ENCODE results near the gene TCEA2.
A peak's percentile ranks its signal among the peaks of the same experiment; 100 is the strongest.

Gene TCEA2

DNA sequence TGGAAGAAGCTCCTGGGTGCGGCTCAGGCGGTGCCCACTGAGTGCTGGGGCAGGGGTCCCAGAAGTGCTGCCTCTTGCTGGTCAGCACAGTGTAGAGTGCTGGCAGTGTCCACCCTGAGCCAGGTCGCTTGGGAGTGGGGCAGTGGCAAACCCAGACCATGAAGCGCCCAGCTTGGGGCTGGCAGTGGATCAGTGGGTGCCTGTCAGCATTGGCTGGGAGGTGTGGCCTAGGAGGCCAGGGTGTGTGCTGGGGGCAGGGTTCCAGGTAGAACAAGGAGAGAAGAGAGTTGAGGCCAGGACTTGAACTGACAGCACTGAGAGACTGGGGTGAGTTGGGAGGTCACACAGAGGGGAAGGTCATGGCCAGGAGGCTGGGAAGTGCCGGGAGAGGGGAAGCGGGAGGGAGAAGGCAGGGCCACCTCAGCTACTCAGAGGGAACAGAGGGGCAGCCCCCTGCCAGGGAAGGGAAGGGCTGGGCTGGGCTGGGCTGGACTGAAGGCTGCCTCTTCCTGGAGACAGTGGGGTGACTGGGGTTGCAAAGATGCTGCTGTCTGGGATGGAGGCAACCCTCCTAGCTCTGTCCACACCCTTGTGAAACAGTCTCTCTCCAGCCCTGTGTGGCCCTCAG is 4.1 kb downstream of the TCEA2 start:
- no peak for DNase-seq

DNA sequence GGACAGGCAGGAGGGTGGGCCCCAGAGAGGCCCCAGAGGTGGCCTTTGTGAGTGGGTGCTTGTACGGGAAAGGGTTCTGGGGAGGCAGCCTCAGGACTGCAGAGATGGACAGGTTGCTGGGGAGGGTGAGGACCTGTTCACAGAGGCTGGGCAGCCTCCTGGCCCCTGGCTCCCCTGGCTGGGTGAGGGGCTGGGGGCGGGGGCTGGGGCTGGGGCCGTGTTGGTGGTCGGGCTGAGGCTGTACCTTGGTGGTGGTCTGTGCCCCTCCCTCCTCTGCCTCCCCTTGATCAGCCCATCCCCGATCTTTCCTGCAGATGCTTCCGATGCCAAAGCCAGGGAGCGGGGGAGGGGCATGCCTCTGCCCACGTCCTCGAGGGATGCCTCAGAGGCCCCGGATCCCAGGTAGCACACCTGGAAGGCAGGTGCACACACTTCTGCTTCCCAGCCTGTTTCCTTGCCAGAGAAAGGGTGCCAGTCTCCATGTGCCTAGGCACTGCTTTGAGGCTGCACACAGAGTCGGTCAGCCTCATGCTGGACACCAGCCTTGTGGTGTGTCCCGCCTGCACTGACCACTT is 4.8 kb downstream of the TCEA2 start:
- DNase-seq, result no peak

DNA sequence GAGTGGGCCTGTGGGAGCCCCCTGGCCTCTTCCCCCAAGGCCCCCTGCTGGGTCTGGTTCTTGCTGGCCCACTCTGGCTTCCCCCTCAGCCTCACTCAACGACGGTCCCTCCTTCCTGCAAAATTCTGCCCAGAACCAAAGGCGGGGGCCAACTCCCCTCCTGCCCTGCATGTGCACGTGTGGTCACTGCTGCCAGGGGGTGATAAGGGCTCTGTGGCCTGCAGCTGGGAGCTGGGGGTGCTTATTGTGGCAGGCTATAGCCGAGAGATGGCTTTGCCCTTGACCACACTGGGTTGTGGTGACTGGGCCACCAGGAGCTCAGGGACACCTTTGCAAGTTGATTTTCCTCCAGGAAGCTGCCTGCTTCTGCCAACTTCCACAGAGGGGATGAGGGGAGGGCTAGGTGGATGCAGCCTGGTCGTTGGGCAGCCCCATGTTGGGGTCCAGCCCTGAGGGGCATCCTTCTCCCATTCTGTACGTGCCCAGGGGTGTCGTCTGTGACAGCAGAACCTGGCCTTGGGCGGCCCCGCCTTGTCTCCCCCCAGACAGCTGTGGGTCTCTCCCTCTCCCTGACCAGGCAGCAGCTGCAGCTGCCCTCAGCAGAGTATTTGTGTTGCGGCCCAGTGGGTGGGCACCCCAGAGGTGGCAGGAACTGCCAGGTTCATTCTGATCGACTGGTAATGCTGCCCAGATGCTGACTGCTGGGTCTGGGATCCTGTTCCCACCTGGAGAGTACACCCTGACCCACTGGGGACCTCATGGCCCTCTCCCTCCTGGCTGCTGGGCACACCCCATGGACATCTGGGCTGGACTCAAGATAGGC is 5.6 kb downstream of the TCEA2 start:
- no peak for DNase-seq

DNA sequence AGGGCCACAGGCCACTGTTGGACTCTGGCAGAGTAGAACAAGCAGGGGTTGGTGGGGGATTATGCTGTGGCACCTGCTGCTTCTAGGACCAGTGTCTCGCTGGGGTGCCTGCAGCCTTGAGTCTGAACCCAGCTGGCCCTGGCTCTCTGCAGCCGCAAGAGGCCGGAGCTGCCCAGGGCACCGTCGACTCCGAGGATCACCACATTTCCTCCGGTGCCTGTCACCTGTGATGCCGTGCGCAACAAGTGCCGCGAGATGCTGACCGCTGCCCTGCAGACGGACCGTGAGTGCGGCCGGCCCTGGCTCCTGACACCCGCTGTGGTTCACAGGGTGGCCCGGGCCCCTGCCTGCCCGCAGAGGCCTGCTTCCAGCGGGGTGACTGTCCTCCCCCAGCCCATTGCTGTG is 6.2 kb downstream of the TCEA2 start:
- DNase-seq, result no peak

DNA sequence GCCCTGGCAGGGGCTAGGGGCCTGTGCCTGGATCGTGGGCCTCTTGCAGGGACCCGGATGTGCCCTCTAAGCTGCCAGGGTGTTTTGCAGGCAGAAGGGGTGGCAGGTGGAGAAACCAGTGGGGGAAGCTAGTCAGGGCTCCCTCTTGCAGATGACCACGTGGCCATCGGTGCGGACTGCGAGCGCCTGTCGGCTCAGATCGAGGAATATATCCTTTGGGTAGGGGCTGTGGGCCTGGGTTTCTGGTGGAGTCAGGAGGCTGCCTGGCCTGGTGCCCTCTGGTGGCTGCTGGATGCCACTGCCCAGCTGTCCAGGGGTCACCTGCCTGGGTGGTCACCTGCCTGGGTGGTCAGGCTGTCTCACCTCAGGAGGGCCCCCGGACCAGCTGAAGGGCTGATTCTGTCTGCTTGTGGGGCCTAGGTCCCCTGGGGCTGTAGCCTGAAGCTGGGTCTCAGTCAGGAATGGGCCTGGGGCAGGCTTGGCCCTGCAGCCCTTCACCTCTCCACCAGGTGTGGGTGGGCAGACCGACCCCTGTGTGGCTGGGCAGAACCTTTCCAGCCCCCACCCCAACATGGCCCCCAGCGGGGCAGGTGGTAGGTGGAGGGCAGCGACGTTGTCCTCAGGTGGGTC is 6.7 kb downstream of the TCEA2 start:
- no peak for DNase-seq

DNA sequence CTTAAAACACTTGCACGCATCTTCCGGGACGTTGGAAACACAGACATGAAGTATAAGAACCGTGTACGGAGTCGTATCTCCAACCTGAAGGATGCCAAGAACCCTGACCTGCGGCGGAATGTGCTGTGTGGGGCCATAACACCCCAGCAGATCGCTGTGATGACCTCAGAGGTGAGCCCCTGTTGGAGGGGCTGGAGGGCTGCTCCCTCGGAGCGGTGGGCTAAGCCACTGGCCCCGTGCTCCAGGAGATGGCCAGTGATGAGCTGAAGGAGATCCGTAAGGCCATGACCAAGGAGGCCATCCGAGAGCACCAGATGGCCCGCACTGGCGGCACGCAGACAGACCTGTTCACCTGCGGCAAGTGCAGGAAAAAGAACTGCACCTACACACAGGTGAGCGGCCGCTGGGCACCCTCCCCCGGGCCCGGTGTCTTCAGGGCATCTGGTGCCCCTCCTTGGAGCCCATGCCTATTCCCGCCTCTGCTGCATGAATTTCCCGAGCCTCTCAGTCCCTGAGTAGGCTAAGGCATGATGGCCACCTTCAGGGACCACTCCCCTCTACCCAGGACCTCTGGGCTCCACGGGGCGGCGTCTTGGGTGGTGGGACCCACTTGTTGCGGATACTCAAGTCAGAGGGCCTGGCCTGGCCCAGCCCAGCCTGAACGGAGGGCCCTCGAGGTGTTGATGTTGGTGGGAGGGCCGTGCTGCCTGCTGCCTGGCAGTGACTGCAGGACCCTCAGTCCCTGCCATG is 7.4 kb downstream of the TCEA2 start:
- DNase-seq, result no peak

DNA sequence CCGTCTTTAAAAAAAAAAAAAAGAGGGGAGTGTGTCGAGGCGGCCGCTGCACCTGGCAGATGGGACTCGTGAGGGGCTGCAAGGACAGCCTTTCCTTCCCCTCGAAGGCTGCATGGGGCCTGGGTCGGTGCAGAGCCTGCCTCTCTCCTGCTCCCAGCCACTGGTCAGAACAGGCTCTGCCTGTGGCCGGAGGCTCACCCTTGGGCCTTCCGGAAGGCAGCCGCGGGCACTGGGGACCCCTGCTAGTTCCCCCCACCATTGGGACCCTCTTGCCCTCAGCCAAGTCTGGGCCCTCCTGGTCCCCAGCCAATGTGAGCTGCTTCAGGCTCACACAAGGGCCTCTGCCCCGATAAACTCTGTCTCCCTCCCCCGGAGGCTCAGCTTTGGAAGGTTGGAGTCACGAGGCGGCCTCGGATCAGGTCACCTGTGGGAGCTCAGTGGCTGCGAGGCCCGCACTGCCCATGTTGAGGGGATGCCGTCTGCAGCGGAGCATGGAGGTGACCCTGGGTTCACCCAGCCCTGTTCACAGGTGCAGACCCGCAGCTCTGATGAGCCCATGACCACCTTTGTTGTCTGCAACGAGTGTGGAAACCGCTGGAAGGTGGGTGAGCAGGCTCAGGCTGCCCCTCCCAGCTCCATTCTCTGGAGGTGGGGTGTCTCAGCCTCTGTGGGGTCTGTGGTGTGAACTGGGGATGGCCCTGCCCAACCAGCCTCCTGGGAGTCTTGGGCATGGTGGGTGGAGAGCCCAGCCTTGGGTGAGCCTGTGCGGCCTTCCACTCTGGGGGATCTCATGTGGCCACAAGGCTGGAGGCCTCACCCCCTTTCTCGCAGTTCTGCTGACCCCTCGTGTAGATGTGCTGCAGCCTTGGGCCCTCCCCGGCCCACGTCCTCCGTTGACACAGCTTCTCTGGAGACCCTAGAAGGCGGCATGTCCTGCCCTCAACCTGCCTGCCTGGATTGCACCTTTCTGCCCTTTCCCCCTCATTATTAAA is 8.6 kb downstream of the TCEA2 start:
- no peak for DNase-seq

DNA sequence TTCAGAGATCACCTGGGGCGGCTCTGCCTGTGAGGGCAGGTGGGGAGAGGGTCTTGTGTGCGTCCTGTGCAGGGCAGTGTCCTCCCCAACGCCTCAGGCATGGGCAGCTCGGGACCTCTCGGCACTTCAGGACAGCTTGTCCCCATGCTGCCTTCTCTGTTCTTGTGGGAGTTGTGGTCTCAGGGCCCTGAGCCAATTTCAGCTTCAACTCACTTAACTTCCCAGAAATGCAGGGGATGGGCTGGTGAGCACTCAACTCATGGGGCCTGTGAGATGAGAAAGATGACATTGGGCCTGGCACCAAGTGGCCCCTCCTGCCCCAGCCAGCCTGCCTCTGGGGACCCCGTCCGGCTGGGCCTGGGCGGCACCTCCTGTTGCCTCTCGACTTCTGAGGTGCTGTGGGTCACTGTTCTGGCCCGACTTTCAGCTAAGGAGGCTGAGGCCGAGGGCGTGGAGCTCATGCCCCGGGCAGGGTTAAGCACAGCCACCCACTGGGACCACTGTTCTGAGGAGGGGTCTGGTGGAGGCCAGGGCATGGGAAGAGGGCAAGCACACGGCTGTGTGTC is 9.6 kb downstream of the TCEA2 start:
- DNase-seq, result no peak

DNA sequence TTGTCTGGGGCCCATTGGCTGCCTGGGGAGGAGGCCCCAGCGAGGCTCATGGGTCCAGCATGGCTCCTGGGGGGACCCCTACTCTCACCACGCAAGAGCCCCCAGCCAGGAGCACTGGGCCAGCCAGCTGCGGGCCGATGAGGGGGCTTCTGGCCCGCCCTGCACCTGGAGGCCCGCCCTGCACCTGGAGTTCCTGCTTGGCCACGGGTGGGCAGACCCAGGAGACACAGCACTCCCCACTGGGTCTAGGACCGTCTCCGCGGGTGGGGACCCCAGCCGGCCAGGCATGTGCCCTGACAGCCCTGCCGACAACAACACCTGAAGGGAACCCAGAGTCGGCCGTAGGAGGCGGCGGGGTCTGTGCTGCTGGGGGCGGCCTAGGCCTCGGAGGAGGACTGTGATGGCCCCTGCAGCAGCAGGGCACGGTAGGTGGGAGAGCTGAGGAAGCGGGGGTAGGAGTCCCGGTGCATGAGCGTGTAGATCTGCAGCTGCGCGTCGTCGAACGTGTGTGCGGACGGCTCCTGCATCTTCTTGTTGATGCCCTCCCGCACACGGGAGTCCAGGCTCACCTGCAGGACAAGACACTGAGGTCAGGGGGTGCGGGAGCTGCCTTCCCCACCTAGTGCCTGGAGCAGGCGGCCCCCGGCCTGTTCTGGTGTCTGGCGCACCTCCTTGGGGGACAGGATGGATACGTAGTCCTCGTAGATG is 10.6 kb downstream of the TCEA2 start:
- no peak for DNase-seq

DNA sequence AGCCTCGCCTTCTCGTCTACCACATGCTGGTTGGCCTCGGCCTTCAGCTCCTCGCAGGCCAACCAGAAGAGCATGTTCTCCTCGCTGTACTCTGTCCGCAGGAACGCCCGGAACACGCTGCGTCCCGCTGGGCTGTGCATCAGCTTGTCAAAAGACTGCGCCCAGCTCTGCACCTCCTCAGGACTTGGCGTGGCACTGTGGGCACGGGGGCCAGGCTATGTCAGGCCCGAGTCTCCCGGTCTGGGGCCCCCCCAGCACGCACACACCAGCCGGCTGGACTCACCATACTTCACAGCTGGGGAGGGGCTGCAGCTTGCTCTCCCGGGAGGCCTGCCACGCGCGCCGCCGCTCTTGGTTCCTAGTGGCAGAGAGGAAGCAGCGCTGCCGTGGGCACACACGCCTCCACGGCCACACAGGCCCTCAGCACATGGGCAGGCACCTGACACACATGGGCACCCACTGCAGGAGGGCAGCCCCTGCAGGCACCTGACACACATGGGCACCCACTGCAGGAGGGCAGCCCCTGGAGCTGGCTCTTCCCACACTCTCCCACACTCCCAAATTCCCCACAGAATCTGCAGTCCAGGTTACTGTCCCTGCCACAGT is 11.3 kb downstream of the TCEA2 start:
- no peak for DNase-seq

DNA sequence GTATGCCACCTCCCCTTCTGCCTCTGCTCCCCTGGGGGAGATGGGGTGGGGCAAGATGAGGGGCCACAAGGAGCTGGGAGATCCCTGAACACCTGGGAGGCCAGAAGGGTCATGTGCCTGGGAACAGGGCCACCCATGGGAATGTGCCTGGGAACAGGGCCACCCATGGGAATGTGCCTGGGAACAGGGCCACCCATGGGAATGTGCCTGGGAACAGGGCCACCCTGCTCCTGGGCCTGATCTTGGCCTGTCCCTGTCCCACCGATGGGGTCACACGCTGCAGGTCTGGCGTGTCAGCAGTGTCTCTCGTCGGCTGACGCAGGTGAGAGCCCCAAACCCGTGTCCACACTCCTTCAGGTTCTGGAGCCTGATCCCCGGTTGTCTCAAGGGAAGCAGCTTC is 12.0 kb downstream of the TCEA2 start:
- no peak for DNase-seq

DNA sequence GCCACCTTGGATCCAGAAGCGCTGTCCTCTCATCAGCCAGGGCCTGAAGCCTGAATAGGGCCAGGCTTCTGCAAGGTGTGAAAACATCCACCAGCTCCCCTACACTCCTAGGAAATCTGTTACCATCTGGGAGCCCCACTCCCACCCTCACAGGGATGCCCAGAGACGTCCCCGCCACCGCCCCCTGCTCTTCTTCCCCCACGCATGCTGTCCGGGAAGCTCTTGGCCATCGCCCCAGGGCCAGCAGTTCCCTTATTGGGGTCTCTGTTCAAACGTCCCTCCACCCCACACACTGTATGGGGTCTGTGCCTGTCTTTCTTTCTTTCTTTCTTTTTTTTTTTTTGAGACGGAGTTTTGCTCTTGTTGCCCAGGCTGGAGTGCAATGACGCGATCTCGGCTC is 12.6 kb downstream of the TCEA2 start:
- no peak for DNase-seq

DNA sequence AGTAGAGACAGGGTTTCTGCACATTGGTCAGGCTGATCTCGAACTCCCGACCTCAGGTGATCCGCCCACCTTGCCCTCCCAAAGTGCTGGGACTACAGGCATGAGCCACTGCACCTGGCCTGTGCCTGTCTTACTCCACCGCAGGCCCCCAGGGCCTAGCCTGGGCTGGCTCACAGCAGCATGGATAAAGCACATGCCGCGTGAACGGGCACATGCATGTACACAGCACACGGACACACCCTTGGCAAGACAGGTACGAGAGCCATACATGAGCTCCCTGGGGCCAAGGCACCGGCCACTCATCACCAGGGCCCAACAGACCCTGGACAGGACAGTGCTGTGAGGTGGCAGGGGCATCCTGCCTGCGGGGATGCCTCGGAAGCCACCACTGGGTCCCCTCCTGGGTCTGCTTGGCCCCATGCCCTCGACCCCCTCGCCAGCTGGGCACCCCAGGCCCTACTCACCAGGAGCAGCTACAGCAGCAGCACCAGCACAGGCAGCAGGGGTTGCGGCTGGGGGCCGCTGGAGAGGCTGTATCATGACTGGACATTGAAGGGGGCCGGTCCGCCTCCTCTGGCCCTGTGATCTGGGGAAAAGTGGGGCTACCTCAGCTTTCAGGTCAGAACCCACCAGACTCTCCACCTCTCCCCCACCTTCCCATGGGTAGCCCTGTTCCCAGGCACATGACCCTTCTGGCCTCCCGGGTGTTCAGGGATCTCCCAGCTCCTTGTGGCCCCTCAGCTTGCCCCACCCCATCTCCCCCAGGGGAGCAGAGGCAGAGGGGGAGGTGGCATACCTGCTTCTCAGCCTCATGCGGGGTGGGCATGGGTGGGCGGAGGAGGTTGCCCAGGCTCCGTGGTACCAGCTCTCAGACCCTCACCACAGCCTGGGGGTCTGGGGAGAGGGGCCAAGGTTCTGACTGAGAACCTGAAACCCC is 13.3 kb downstream of the TCEA2 start:
- DNase-seq, result no peak

DNA sequence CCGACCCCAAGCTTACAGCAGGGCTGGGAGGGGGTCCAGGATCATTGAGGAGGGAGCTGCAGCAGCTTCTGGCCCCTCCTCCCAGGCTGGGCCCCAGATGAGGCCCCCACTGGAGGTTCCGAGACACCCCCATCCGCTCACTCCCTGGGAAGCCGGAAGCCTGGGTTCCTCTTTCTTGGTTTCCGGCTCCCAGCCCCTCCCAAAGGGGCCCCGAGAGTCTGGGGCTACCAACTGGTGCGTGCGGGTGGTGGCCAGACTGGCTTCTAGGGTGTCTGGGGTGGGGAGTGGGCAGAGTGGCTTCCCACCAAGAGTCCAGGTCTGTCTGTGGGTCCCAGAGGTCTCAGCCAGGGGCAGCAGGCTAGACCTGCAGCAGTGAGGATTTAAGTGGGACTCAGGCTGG is 14.1 kb downstream of the TCEA2 start:
- peak; percentile 11 for DNase-seq

DNA sequence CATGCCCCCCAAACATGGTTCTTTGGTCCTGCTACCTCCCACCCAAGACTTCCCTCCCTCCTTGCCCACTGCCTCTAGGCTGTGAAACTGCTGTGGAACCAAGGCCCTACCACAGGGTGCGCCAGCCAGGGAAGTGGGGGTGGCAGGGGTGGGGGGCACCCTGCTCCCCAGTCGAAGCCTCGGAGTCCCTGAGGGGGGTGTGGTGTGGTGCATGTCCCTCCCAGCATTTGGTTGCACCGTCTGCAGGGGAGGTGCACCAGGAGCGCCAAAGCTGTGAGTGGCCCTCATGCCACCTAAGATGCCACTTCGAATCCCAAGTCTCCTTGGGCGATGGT is 14.5 kb downstream of the TCEA2 start:
- no peak for DNase-seq

DNA sequence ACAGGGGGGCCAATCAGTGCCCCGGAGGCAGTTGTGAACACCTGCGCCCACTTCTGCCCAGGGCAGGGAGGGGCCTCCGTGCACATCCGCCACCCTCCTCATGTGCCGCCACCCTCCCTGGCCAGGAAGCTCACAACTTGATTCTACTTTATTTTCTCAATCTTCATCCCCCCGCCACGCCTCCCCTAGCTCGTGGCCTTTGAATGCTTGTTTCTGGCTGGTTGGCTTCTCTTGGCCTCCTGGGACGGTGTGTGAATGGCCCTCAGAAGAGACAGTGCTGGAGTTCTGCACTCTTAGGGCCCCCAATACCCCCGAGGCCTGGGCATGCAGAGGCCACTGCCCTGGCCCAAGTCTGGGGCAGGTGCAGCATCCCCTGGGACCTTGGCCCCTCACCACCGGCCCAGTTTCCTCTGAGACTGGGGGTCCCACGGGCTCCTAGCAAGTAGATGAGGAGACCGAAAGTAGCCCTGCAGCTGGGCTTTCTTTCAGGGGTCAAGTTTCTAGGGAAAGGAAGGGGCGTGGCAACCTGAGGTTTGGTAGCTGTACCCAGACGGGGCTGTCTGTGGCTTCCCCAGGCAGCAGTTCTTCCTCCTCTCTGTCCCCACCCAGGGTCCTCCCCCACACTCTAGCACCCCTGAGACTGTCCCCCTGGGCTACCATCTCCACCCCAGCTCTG is 15.0 kb downstream of the TCEA2 start:
- DNase-seq, result peak; percentile 42

DNA sequence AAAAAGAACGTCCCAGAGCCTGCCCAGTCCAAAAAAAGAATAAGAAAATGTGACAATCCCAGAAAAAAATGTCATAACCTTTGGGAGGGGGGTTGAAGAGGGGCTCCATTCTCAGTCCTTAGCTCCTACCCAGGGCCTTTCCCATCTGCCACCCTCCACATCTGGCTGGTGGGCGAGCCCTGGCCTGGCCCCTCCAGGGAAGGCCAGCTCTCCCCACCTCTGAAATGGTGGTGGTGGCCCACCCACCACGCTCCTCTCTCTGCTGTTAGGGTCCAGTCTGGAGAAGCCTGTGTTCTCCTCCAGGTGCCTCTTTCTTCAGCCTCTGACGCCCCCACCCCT is 15.9 kb downstream of the TCEA2 start:
- DNase-seq, result no peak

DNA sequence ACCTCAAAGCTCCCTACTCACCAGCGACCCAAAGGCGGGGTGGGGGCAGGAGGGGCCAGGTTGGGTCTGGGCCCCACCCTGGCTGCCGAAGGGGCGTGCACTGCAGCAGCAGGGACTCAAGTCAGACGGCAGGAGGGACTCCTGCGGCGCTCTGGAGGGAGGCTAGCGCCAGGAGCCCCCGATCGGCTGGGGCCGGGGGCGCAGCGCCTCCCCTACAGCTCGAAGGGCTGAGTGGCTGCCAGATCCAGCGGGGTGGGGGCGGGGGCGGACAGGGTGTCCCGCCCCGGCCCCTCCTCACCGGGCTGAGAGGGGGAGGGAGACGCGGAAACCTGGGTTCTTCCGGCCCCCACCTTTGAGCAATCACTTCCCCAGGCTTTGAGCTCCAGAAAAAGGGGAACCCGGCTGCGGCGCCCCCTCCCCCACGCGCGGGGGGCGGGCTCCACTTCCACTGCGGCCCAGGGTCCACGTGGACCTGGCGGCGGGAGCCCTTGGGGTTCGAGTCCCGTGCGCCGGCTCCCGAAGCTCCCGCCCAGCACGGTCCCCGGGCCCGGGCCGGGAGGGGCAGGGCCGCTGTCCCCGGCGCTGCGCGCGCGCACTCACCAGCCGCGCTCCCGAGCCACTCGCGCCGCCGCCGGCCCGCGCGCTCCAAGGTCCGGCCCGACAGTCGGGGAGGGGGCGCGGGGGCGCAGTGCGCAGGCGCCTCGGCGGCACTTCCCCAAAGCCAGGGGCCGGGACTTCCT is 16.4 kb downstream of the TCEA2 start, which contains the start of gene RGS19:
Gene RGS19 (minus strand): TSS at position 246 of the 740 bp plus-strand sequence. CDS start 2,632 bp downstream, outside the sequence.
- peak; percentile 51 for DNase-seq

Data from effector CD8-positive, alpha-beta T cell (primary cell).